NCI-H2227 treated with DMSO at 0.1 percent for 48 hours (cell line): ENCODE measurements around the gene TSPAN15.
"Not testable (repeated sequence)": the region's sequence is repeated elsewhere in the genome, so short reads cannot be mapped to it uniquely, and the experiment has no call there.

Experiments
- DNase-seq: peaks from one replicate; lab custom pipeline; 2025; lab: John Stamatoyannopoulos, UW

The TSPAN15 gene

DNA sequence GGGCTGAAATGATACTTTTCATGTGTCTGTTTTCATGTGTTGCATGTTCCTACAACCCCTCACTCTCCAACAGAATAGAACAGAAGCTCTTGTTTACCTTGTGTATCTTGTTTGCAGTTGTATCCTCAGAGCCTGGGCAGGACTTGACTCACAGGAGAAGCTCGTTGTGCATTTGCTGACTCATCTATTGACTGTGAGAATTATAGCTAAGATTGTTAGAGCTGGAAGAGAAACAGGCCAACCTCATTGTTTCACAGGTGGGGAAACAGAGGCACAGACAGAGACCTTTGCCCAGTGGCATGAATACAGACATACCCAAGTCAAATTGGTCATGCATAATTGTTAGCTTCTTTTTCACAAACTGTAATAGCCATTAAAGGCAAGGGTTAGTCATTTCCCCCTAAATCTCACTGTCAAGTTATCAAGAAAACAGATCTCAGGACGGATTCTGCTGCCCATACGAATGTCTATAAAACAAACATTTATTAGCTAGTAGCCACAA, 4.6 kb upstream of the TSPAN15 start:
- no peak for DNase-seq

GRCh38 chr10:69449841-69450240, 1.4 kb upstream of the TSPAN15 start:
- DNase-seq: no peak

GRCh38 chr10:69450395-69450794, 870 bp upstream of the TSPAN15 start:
- not testable (repeated sequence) for DNase-seq

GRCh38 chr10:69451784-69452251, 553 bp downstream of the TSPAN15 start:
- no peak for DNase-seq

DNA sequence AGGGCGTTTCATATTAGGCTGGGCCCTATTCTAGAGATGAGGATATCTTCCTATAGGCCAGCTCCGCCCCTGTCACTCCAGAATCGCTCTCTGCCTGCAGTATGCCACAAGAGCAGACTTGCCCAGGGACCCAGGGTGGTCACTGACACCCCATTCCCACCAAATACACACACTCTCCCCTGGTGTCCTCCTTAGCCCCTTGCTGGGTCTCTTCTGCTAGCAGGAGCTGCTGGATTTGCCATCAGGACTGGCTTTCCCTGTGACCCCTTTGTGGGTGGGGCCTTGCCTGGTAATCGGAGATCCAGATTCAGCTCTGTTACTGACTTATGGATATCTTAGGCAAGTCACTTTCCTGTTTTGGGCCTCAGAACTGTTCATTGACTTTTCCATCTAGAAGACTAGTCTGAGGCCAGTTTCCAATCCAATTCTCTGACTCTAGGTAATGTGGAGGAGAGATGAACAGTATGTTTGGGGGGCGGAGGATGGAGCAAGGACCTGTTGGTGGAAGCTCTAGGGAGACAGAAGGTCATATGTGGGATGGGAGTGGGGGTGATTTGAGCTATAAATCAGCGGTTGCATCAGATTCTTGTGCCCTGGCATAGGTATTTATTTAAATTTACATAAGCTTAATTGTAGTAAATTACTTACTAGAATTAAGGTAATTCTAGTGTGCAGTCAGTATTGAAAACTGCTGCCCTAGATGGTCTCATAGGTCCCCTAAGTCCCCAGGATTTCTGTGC, 1.6 kb downstream of the TSPAN15 start:
- DNase-seq: no peak

DNA sequence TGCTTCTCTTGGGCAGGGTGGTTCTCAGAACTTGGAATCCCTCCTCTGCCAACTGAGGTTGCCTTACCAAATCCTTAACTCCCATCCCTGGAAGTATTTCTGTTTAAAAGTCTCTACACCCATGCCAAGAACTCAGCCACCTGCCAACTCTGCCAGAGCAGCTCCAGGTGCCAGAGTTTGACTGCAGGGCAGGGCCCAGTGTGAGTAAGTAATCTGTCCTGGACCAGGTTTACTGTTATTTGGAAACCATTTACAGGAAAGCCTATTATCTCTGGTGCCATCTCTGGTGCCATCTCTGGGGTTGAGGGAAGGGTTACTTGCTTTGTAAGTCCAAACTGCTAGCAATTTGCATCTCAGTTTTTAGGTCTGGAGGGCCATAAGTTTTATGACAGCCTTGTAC, 2.5 kb downstream of the TSPAN15 start:
- DNase-seq: no peak

GRCh38 chr10:69455006-69455763, 3.9 kb downstream of the TSPAN15 start:
- DNase-seq: no peak

- DNase-seq: no peak
Observed at GRCh38 chr10:69456880-69457693, 5.8 kb downstream of the TSPAN15 start.

DNA sequence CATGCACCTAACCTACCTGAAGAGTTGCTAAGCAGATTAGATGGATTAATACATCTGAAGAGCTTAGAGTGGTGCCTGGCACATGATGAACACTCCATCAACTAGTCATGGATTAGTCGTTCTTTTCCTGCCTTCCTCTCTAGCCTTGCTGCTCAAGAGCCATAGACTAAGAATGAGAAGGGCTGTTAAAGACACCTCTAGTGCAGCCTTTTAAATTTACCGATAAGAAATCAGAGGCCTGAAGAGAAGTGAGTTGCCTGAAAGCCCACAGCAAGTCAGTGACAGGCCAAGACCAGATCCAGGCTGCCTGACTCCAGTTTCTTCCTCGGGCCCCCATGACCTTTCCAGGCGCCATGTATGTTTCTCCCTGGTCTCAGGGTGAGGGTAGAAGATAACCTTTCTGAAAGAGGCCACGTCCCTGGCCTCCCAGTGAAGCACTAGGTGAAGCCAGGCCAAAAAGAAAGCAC, 6.5 kb downstream of the TSPAN15 start:
- no peak for DNase-seq

DNA sequence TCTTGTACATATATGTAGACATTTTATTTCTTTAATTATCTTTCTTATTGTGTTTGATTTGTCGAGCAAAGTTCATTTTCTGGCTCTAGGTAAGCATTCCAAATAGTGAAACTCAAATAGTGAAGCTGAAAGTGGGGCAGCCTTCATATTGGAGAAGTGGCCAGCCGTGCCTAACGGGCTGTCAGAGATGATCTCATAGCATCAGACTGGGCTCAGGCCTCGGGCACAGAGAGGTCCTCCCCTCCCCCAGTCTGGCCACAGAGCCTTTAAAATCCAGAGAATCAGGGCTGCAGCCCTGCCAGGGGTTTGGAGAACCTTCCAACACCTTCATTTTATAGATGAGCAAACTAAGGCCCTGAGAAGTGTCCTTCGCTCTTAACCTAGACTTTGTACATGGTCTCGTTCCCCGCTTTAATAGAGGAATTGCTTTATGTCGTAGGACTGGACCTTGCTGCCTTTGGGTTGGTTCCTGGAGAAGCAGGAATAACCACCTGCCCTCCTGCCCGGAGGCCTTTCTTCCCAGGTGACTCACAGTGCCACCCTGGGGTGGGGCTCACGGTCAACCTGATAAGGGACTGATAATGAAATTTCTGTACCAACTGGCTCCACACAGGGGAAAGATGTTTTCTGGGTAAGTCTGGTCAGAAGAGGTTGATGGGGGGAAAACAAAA, 7.3 kb downstream of the TSPAN15 start:
- DNase-seq: no peak

GRCh38 chr10:69459101-69459790, 8.0 kb downstream of the TSPAN15 start:
- DNase-seq: no peak

- DNase-seq: no peak
Observed at GRCh38 chr10:69459893-69460575, 8.8 kb downstream of the TSPAN15 start.

- DNase-seq: no peak
Observed at GRCh38 chr10:69460576-69461242, 9.4 kb downstream of the TSPAN15 start.

DNA sequence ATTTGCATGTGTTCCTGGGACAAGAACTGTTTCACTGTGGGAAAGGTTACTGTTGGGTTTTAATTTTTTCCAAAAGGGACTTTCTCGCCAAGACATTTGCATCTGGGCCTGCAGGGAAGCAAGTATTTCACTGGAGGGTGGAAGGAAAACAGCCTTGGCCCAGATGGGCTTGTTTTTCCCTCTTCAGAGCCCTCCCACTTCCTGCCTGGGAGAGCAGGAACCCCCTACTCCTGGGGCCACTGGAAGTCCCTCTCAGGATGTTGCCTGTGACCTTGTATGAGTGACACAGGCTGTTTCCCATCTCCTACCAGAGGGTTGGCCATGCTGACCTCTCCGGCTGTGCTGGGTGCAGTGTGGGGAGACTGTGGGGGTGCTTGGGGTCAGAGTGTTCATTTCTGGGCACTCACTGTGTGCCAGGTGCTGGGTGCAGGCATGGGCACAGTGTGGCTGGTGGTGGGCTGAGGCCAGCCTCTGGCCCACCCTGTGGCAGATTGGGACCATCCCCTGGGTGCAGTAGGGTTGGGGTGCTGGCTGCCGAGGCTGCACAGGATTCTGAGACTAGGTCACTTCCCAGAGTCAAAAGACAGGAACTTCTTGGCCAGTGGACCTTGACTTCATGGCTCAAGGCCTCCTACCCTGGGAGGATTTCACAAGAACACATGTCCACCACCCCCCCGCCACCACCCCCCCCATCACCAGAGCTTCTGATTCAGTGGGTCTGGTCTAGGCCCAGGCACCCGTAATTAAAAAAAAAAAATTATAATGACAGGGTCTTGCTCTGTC, 10.2 kb downstream of the TSPAN15 start:
- DNase-seq: no peak

GRCh38 chr10:69463886-69464285, 12.6 kb downstream of the TSPAN15 start:
- no peak for DNase-seq

GRCh38 chr10:69464401-69464800, 13.1 kb downstream of the TSPAN15 start:
- DNase-seq: no peak

DNA sequence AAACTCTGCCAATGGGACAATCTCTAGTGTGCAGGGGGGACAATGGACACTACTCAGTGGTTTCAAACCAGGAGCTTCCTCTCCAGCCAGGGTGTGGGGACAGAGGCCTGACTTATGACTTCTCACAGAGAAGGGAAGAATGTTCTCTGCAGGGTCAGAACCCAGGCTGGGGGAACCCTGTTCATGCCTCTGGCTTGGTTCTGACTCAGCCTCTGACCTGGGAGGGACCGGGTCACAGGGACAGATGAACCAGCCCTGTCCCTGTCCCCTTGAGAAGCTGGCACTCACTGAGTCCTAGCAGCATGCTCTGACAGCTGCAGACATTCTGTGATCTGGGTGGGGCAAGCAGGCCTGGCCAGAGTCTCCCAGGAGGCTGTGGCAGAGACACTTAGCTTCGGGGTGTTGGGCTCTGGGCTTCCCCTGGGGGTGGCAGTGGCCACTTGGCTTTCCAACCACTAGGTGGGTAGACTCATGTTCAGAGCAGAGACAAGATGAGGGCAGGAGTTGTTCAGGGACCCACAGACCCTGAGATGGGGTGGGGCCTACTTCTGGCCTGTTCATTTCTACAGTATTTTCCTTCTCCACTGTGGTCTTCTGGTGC, 13.6 kb downstream of the TSPAN15 start:
- DNase-seq: no peak

DNA sequence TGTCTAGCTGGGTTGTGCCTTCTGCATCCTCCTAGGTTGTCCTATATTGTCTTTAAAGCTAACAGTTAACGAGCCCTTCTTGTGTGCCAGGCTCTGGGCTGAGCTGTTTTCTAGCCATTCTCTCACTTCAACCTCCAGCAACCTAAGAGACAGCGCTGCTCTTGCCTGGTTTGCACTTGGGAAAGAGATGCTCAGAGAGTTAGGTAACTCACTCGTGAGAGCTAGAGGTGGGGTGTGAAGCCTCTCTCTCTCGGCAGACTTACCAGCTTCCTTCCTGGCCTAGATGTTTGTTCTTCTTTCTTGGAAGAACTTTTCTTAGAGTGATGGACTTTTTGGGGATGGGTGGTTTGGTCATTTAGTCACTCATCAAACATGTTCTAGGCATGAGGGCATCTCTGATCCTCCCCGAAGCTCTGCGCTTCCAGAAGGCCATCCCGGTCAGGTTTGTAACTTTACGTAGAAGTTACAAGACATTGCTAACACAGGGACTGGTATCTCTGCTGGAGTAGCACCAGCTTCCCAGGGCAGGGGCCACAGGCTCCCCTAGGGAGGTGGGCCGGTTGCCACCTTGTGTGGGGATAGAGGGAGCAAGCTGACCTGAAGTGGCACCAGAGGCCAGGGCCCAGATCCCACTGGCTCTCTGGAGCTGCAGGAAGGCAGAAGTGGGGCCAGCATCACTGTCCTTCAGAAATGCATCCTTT, 14.3 kb downstream of the TSPAN15 start:
- no peak for DNase-seq
